Sigmoid colon (tissue), 3 donors: ENCODE results near the gene MVB12B.

Experiments used
- CTCF ChIP-seq, 4 experiments: fragments of 450-650 bp in 3 of 4; fragments of 200-600 bp in 1 of 4; IDR thresholded peaks; one replicate each; pipeline ENCODE4 v1.5.1; 2016 to 2019; ENCODE audit warnings: antibody characterized with exemption in 4 of 4, mild to moderate bottlenecking in 3 of 4, moderate library complexity in 2 of 4
- POLR2A ChIP-seq, 2 donors: fragments of 450-650 bp; IDR thresholded peaks; one replicate each; pipeline ENCODE4 v1.6.1; 2016; ENCODE audit warnings: antibody characterized with exemption in 2 of 2, mild to moderate bottlenecking in 2 of 2, moderate library complexity in 2 of 2

GRCh38 chr9:126292736-126293521 is 33.7 kb upstream of the MVB12B start:
- TF ChIP-seq POLR2A (IDR thresholded peaks at IDR 0.05) = no peak
- TF ChIP-seq CTCF (IDR thresholded peaks at IDR 0.05) = no peak
